Caco-2 (cell line): ENCODE measurements around the gene ANXA5. TPM values are rescaled to one million over a fixed set of nuclear protein-coding genes. Genes with fewer than 3 reads are reported as not detected.

Experiments
- BruUV-seq: library from RNA; stranded (reverse); fragments of 400-500 nt; replicated peaks from 2 replicates; lab custom pipeline; 2021; lab: Mats Ljungman, UMichigan
- CTCF ChIA-PET: fragments of 300-600 bp; sonication (Branson Sonifier 250); formaldehyde crosslinking; loops from one replicate; lab custom pipeline; 2022; ENCODE audit warnings: antibody characterized with exemption; lab: Charles Lee
- POLR2A ChIA-PET: fragments of 300-600 bp; sonication (Branson Sonifier 250); formaldehyde crosslinking; loops from one replicate; lab custom pipeline; 2022; ENCODE audit warnings: antibody characterized with exemption; lab: Charles Lee
- DNase-seq, 2 experiments: peaks; one replicate each; pipeline versions ENCODE4 v3.0.0 to v3.0.0-alpha.2; 2020 to 2022
- H3K27me3 ChIP-seq: replicated peaks from 2 replicates; pipeline ENCODE4 v1.6.0; 2011; ENCODE audit warnings: low read length; ENCODE audit not compliant: control insufficient read depth, insufficient read depth
- H3K36me3 ChIP-seq: 2 replicates; pipeline ENCODE4 v1.5.1; 2011; ENCODE audit warnings: low read length; ENCODE audit not compliant: control insufficient read depth, insufficient read depth
- H3K4me1 ChIP-seq: fragments of 250-450 bp; sonication (Bioruptor Pico); 2 replicates; pipeline ENCODE4 v1.5.1; 2020; ENCODE audit warnings: mild to moderate bottlenecking
- H3K4me3 ChIP-seq: 2 replicates; pipeline ENCODE4 v1.5.1; 2011; ENCODE audit warnings: low read depth, mild to moderate bottlenecking, control low read depth, low read length
- H3K9me3 ChIP-seq: fragments of 250-450 bp; sonication (Bioruptor Pico); 2 replicates; pipeline ENCODE4 v1.5.1; 2020; ENCODE audit warnings: mild to moderate bottlenecking, moderate library complexity
- H3K27ac Mint-ChIP-seq: one replicate; pipeline ENCODE4 v1.8.0; 2022; ENCODE audit warnings: mixed read lengths; ENCODE audit not compliant: unreplicated experiment
- H3K27me3 Mint-ChIP-seq: one replicate; pipeline ENCODE4 v1.8.0; 2022; ENCODE audit warnings: mixed read lengths; ENCODE audit not compliant: insufficient read depth, unreplicated experiment
- H3K36me3 Mint-ChIP-seq: one replicate; pipeline ENCODE4 v1.8.0; 2022; ENCODE audit warnings: mild to moderate bottlenecking, mixed read lengths; ENCODE audit not compliant: insufficient read depth, unreplicated experiment
- H3K4me1 Mint-ChIP-seq: one replicate; pipeline ENCODE4 v1.8.0; 2022; ENCODE audit warnings: low read depth, mixed read lengths; ENCODE audit not compliant: unreplicated experiment
- H3K4me3 Mint-ChIP-seq: one replicate; pipeline ENCODE4 v1.8.0; 2022; ENCODE audit warnings: mild to moderate bottlenecking, moderate library complexity, mixed read lengths; ENCODE audit not compliant: unreplicated experiment
- H3K9me3 Mint-ChIP-seq: one replicate; pipeline ENCODE4 v1.8.0; 2022; ENCODE audit warnings: mixed read lengths; ENCODE audit not compliant: unreplicated experiment
- CTCF ChIP-seq, 2 experiments: fragments of 200-600 bp in 1 of 2; IDR thresholded peaks; 1 replicate in 1 of 2; 2 replicates in 1 of 2; pipeline versions ENCODE4 v1.5.1 to v1.8.0; 2011 to 2022; ENCODE audit warnings: antibody characterized with exemption in 1 of 2, control low read depth in 1 of 2, inconsistent platforms in 1 of 2, low read depth in 1 of 2, low read length in 1 of 2, mild to moderate bottlenecking in 1 of 2, moderate library complexity in 1 of 2; ENCODE audit not compliant: insufficient read depth in 1 of 2, severe bottlenecking in 1 of 2, unreplicated experiment in 1 of 2
- intact Hi-C: fragments of 100-400 bp; cut with micrococcal nuclease; formaldehyde crosslinking; loops from one replicate; pipeline ENCODE4 v1.10.0; 2022; ENCODE audit not compliant: unreplicated experiment
- total RNA-seq: library from RNA; stranded (reverse); gene quantifications from 2 replicates; pipeline ENCODE4 v1.2.3, GENCODE V29; 2022

The ANXA5 gene
- total RNA-seq, 1 experiment from 2014 or later: 359 TPM

- intact Hi-C loops: no loop called here
- Histone ChIP-seq H3K27me3 (no peaks in the 10 kb centered on the region), H3K4me3 (no peak overlapping the region), H3K9me3 (no peaks in the 10 kb centered on the region), H3K4me1 (no peaks in the 10 kb centered on the region), H3K36me3 (no peaks in the 10 kb centered on the region)
- TF ChIP-seq CTCF (IDR thresholded peaks at IDR 0.05; ENCODE audit: insufficient read depth in 1 of 2, low read depth in 1 of 2, low read length in 1 of 2, severe bottlenecking in 1 of 2, unreplicated experiment in 1 of 2): no peak
- no TSS peak for BruUV-seq
- no peaks in the 10 kb centered on the region for H3K9me3 Mint-ChIP-seq
- H3K27me3 Mint-ChIP-seq: no peaks in the 10 kb centered on the region
- ChIA-PET POLR2A (no interaction called here), CTCF (no interaction called here)
- peaks cover 14% of the 10 kb centered on the region for H3K4me1 Mint-ChIP-seq
- H3K4me3 Mint-ChIP-seq: no peak overlapping the region
- H3K36me3 Mint-ChIP-seq: no peaks in the 10 kb centered on the region
- H3K27ac Mint-ChIP-seq: no peak overlapping the region
- DNase-seq: no peak
These were observed 9.8 kb upstream of the ANXA5 start for GRCh38 chr4:121706595-121707021.

GRCh38 chr4:121705521-121705920, 8.7 kb upstream of the ANXA5 start:
- POLR2A ChIA-PET: no interaction called here
- Mint-ChIP-seq H3K36me3 (no peaks in the 10 kb centered on the region), H3K27ac (no peak overlapping the region), H3K27me3 (no peaks in the 10 kb centered on the region), H3K4me1 (peaks cover 9% of the 10 kb centered on the region), H3K4me3 (no peak overlapping the region), H3K9me3 (no peaks in the 10 kb centered on the region)
- intact Hi-C loops: no loop called here
- CTCF ChIA-PET: no interaction called here
- H3K36me3 ChIP-seq: no peaks in the 10 kb centered on the region
- no peaks in the 10 kb centered on the region for H3K4me1 ChIP-seq
- H3K4me3 ChIP-seq: no peak overlapping the region
- TF ChIP-seq CTCF (IDR thresholded peaks at IDR 0.05; ENCODE audit: insufficient read depth in 1 of 2, low read depth in 1 of 2, low read length in 1 of 2, severe bottlenecking in 1 of 2, unreplicated experiment in 1 of 2): no peak
- no peaks in the 10 kb centered on the region for H3K27me3 ChIP-seq
- BruUV-seq: no TSS peak
- H3K9me3 ChIP-seq: no peaks in the 10 kb centered on the region
- DNase-seq: no peak

- H3K4me3 ChIP-seq: no peak overlapping the region
- no peak overlapping the region for H3K4me3 Mint-ChIP-seq
- H3K36me3 Mint-ChIP-seq: no peaks in the 10 kb centered on the region
- H3K27me3 Mint-ChIP-seq: no peaks in the 10 kb centered on the region
- no peaks in the 10 kb centered on the region for H3K27me3 ChIP-seq
- no peaks in the 10 kb centered on the region for H3K9me3 ChIP-seq
- TF ChIP-seq CTCF (IDR thresholded peaks at IDR 0.05; ENCODE audit: insufficient read depth in 1 of 2, low read depth in 1 of 2, low read length in 1 of 2, severe bottlenecking in 1 of 2, unreplicated experiment in 1 of 2): no peak
- intact Hi-C loops: no loop called here
- H3K27ac Mint-ChIP-seq: no peak overlapping the region
- CTCF ChIA-PET: no interaction called here
- H3K9me3 Mint-ChIP-seq: no peaks in the 10 kb centered on the region
- no peak for DNase-seq
- BruUV-seq: no TSS peak
- POLR2A ChIA-PET: no interaction called here
- H3K4me1 ChIP-seq: no peaks in the 10 kb centered on the region
- H3K36me3 ChIP-seq: no peaks in the 10 kb centered on the region
- peaks cover 1% of the 10 kb centered on the region for H3K4me1 Mint-ChIP-seq
These were observed 5.4 kb upstream of the ANXA5 start for GRCh38 chr4:121702136-121702535.
